C4-2B (cell line): ENCODE results near the gene ME1.
"Not testable (repeated sequence)": the region's sequence is repeated elsewhere in the genome, so short reads cannot be mapped to it uniquely, and the experiment has no call there.

Source experiments
- H3K27ac ChIP-seq: fragments of 450-650 bp; 2 replicates; pipeline ENCODE4 v1.5.1; 2017
- CTCF ChIP-seq: fragments of 450-650 bp; conservative IDR thresholded peaks from 2 replicates; pipeline ENCODE4 v1.5.1; 2017; ENCODE audit warnings: mild to moderate bottlenecking
- ZFX ChIP-seq: fragments of 450-650 bp; IDR thresholded peaks from 2 replicates; pipeline ENCODE4 v1.6.1; 2017

Gene ME1

GRCh38 chr6:83258517-83258916 is 172.3 kb downstream of the ME1 start:
- no peak for TF ChIP-seq ZFX
- TF ChIP-seq CTCF: no peak
- H3K27ac ChIP-seq: no peak overlapping the region

- H3K27ac ChIP-seq: no peak overlapping the region
- TF ChIP-seq ZFX: no peak
- no peak for TF ChIP-seq CTCF
These were observed 173.1 kb downstream of the ME1 start for GRCh38 chr6:83257791-83258190.

GRCh38 chr6:83256719-83257118 is 174.1 kb downstream of the ME1 start:
- H3K27ac ChIP-seq: not testable (repeated sequence)

GRCh38 chr6:83252719-83253118 is 178.1 kb downstream of the ME1 start:
- TF ChIP-seq ZFX (no peak), CTCF (no peak)
- H3K27ac ChIP-seq: no peak overlapping the region

- H3K27ac ChIP-seq: no peak overlapping the region
- TF ChIP-seq ZFX: no peak
- TF ChIP-seq CTCF: no peak
These were observed 180.6 kb downstream of the ME1 start for GRCh38 chr6:83250235-83250634.

- H3K27ac ChIP-seq: no peak overlapping the region
- TF ChIP-seq ZFX: no peak
- no peak for TF ChIP-seq CTCF
These were observed 183.4 kb downstream of the ME1 start for GRCh38 chr6:83247471-83247870.

GRCh38 chr6:83231146-83231545 is 199.7 kb downstream of the ME1 start:
- no peak overlapping the region for H3K27ac ChIP-seq
- TF ChIP-seq ZFX (no peak), CTCF (no peak)

GRCh38 chr6:83226517-83226916 is 204.3 kb downstream of the ME1 start:
- TF ChIP-seq ZFX (no peak), CTCF (no peak)

More at GRCh38 chr6:83226517-83226916, 204.3 kb downstream of the ME1 start:
- H3K27ac ChIP-seq: no peak overlapping the region
